H1 (cell line): ENCODE data around the gene GPR161. TPM values are rescaled to one million over a fixed set of nuclear protein-coding genes. Genes with fewer than 3 reads are reported as not detected.

Experiments used
- ATF2 ChIP-seq: IDR thresholded peaks from 2 replicates; pipeline ENCODE4 v1.6.1; 2012; ENCODE audit warnings: low read length, inconsistent platforms
- BRCA1 ChIP-seq: IDR thresholded peaks from 2 replicates; pipeline ENCODE4 v1.6.1; 2012; ENCODE audit warnings: low read depth, low read length, improper control_type of control experiment
- CTBP2 ChIP-seq: IDR thresholded peaks from 2 replicates; pipeline ENCODE4 v1.7.0; 2011; ENCODE audit warnings: borderline replicate concordance, mild to moderate bottlenecking, moderate library complexity, mixed read lengths, low read length; ENCODE audit not compliant: insufficient read depth, insufficient read length
- E2F6 ChIP-seq: IDR thresholded peaks from 2 replicates; pipeline ENCODE4 v1.6.1; 2012; ENCODE audit warnings: inconsistent platforms
- EZH2 ChIP-seq: fragments of 200-600 bp; sonication (generic); IDR thresholded peaks from 2 replicates; pipeline ENCODE4 v1.7.1; 2012; ENCODE audit warnings: low read depth, mild to moderate bottlenecking, moderate library complexity, low read length, inconsistent platforms; ENCODE audit not compliant: severe bottlenecking
- HDAC6 ChIP-seq: IDR thresholded peaks from one replicate; pipeline ENCODE4 v1.7.1; 2012; ENCODE audit warnings: low read depth, mild to moderate bottlenecking, inconsistent platforms, low read length, moderate library complexity
- KDM4A ChIP-seq: IDR thresholded peaks from one replicate; pipeline ENCODE4 v1.7.1; 2012; ENCODE audit warnings: low read depth, mild to moderate bottlenecking, moderate library complexity, low read length, inconsistent platforms; ENCODE audit not compliant: severe bottlenecking
- MAX ChIP-seq: IDR thresholded peaks from 2 replicates; pipeline ENCODE4 v1.6.1; 2012; ENCODE audit warnings: inconsistent platforms
- POLR2A ChIP-seq, 2 experiments: IDR thresholded peaks; 1 replicate in 1 of 2; 2 replicates in 1 of 2; pipeline ENCODE4 v1.6.1; 2011; ENCODE audit warnings: low read depth in 2 of 2, low read length in 2 of 2, mild to moderate bottlenecking in 2 of 2; ENCODE audit errors: control extremely low read depth in 1 of 2
- RAD21 ChIP-seq, 2 experiments: IDR thresholded peaks in 1 of 2; conservative IDR thresholded peaks in 1 of 2; 2 replicates each; pipeline ENCODE4 v1.6.1; 2011; ENCODE audit warnings: low read depth in 2 of 2, low read length in 2 of 2, improper control_type of control experiment in 1 of 2, inconsistent platforms in 1 of 2, mild to moderate bottlenecking in 1 of 2, moderate library complexity in 1 of 2
- RBBP5 ChIP-seq: IDR thresholded peaks from 2 replicates; pipeline ENCODE4 v1.7.1; 2012; ENCODE audit warnings: low read depth, mild to moderate bottlenecking, inconsistent platforms, low read length, moderate library complexity, borderline replicate concordance
- RFX5 ChIP-seq: IDR thresholded peaks from 2 replicates; pipeline ENCODE4 v1.6.1; 2011; ENCODE audit warnings: low read depth, low read length, improper control_type of control experiment, borderline replicate concordance
- SP4 ChIP-seq: IDR thresholded peaks from 2 replicates; pipeline ENCODE4 v1.6.1; 2012; ENCODE audit warnings: low read length, inconsistent platforms
- SRF ChIP-seq: IDR thresholded peaks from 2 replicates; pipeline ENCODE4 v1.6.1; 2011; ENCODE audit warnings: mild to moderate bottlenecking, low read depth, low read length, moderate library complexity
- TAF1 ChIP-seq: IDR thresholded peaks from 2 replicates; pipeline ENCODE4 v1.6.1; 2011; ENCODE audit warnings: mild to moderate bottlenecking, low read depth, low read length
- TEAD4 ChIP-seq: IDR thresholded peaks from 2 replicates; pipeline ENCODE4 v1.6.1; 2012; ENCODE audit warnings: low read depth, low read length, inconsistent platforms, mixed read lengths
- YY1 ChIP-seq: IDR thresholded peaks from 2 replicates; pipeline ENCODE4 v1.6.1; 2011; ENCODE audit warnings: low read depth, mild to moderate bottlenecking, low read length
- polyA plus RNA-seq, 7 experiments: library from polyadenylated mRNA; depleted of rRNA in 3 of 7; stranded (reverse) in 5 of 7; unstranded in 2 of 7; fragments of >200 nt in 5 of 7; fragments of 200-250 nt in 2 of 7; gene quantifications; 1 replicate in 5 of 7; 2 replicates in 1 of 7; 4 replicates in 1 of 7; pipeline versions ENCODE4 v1.2.1 to v1.2.3, GENCODE V29; 2011 to 2013; ENCODE audit warnings: missing spikeins in 2 of 7, mixed read lengths in 2 of 7
- total RNA-seq: library from RNA; stranded (reverse); fragmentation: NEBNext Ultra II Directional; extraction: Animal tissue kit (Norgen Biotek cat#: 25700); gene quantifications from 2 replicates; pipeline ENCODE4 v1.2.1, GENCODE V29; 2021
- TF ChIP-seq, protein P1 (sequence below), 3 experiments: IDR thresholded peaks; 1 replicate in 2 of 3; 2 replicates in 1 of 3; pipeline versions ENCODE4 v1.5.1 to v1.6.1; 2011; ENCODE audit warnings: low read length in 3 of 3, mild to moderate bottlenecking in 3 of 3, inconsistent platforms in 2 of 3, low read depth in 1 of 3, moderate library complexity in 1 of 3; ENCODE audit not compliant: insufficient read depth in 1 of 3; ENCODE audit errors: control extremely low read depth in 1 of 3

The GPR161 gene
- total and polyA plus RNA-seq, 2 of the 8 experiments (the other 6 are each of a cell fraction or from before 2014, with no cell fraction given), result 13.7 to 16.8 TPM

- TF ChIP-seq RBBP5 (no peak), RFX5 (no peak), TEAD4 (peak; percentile 38; the same call in 1 of the 2 replicates), CTBP2 (no peak), MAX (no peak), YY1 (peak; percentile 36; the same call in 1 of the 2 replicates), ATF2 (no peak), TAF1 (no peak), POLR2A (IDR thresholded peaks at IDR 0.05; ENCODE audit: control extremely low read depth in 1 of 2, low read depth in 2 of 2, low read length in 2 of 2) (0 out of 3 replicates have a peak, but pooled peaks of 1 of the 2 experiments have one; percentile 20), BRCA1 (no peak), SRF (no peak), RAD21 (IDR thresholded peaks at IDR 0.05 in 1 of 2, conservative IDR thresholded peaks at IDR 0.05 in 1 of 2; ENCODE audit: low read depth in 2 of 2, low read length in 2 of 2) (peak; percentile 82), KDM4A (no peak), E2F6 (no peak), SP4 (no peak), HDAC6 (no peak), EZH2 (no peak)
- TF ChIP-seq, protein P1, sequence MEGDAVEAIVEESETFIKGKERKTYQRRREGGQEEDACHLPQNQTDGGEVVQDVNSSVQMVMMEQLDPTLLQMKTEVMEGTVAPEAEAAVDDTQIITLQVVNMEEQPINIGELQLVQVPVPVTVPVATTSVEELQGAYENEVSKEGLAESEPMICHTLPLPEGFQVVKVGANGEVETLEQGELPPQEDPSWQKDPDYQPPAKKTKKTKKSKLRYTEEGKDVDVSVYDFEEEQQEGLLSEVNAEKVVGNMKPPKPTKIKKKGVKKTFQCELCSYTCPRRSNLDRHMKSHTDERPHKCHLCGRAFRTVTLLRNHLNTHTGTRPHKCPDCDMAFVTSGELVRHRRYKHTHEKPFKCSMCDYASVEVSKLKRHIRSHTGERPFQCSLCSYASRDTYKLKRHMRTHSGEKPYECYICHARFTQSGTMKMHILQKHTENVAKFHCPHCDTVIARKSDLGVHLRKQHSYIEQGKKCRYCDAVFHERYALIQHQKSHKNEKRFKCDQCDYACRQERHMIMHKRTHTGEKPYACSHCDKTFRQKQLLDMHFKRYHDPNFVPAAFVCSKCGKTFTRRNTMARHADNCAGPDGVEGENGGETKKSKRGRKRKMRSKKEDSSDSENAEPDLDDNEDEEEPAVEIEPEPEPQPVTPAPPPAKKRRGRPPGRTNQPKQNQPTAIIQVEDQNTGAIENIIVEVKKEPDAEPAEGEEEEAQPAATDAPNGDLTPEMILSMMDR (IDR thresholded peaks at IDR 0.05; ENCODE audit: control extremely low read depth in 1 of 3, insufficient read depth in 1 of 3, low read depth in 1 of 3, low read length in 3 of 3), result peak; percentile 79 to 98 (median 94)
These were observed 54.5 kb downstream of the GPR161 start (continued) for GRCh38 chr1:168082008-168082876.
